Measurements from ENCODE around the gene ACAA2. TPM values are rescaled to one million over a fixed set of nuclear protein-coding genes. Genes with fewer than 3 reads are reported as not detected.

ACAA2 gene
- total RNA-seq, 2 experiments from 2014 or later = 73.6 to 105 TPM

GRCh38 chr18:49851624-49852023 lies 38.3 kb upstream of the ACAA2 start:
- CTCF ChIA-PET = interaction anchor here (0.6 kb wide), 1 partner anchor 264 kb away, joined by 3 read pairs; no protein-coding TSS in a partner anchor
- H3K36me3 Mint-ChIP-seq = no peaks in the 10 kb centered on the region
- H3K27me3 Mint-ChIP-seq = peaks cover 3% of the 10 kb centered on the region
- H3K27ac Mint-ChIP-seq = no peak overlapping the region
- H3K4me1 Mint-ChIP-seq = no peaks in the 10 kb centered on the region
- no peak overlapping the region for H3K4me3 Mint-ChIP-seq
- DNase-seq = no peak
- no peak for ATAC-seq
- no peaks in the 10 kb centered on the region for H3K9me3 Mint-ChIP-seq (ENCODE audit: low read depth)

- Mint-ChIP-seq H3K9me3 (ENCODE audit: low read depth) (no peaks in the 10 kb centered on the region), H3K4me3 (no peak overlapping the region), H3K36me3 (no peaks in the 10 kb centered on the region), H3K4me1 (no peaks in the 10 kb centered on the region), H3K27me3 (peaks cover 3% of the 10 kb centered on the region), H3K27ac (no peak overlapping the region)
- ATAC-seq (no peak), DNase-seq (no peak)
- CTCF ChIA-PET = no interaction called here
Measured at GRCh38 chr18:49850636-49851035, 37.3 kb upstream of the ACAA2 start.

GRCh38 chr18:49849331-49850217 lies 36.2 kb upstream of the ACAA2 start:
- Mint-ChIP-seq H3K27ac (no peak overlapping the region), H3K9me3 (ENCODE audit: low read depth) (no peaks in the 10 kb centered on the region), H3K4me3 (no peak overlapping the region), H3K36me3 (no peaks in the 10 kb centered on the region), H3K4me1 (no peaks in the 10 kb centered on the region), H3K27me3 (peaks cover 3% of the 10 kb centered on the region)
- ATAC-seq (no peak), DNase-seq (no peak)
- CTCF ChIA-PET = interaction anchor here (1.1 kb wide), 1 partner anchor 9 kb away, joined by 4 read pairs; no protein-coding TSS in a partner anchor

- Mint-ChIP-seq H3K27ac (no peak overlapping the region), H3K36me3 (no peaks in the 10 kb centered on the region), H3K4me3 (no peak overlapping the region), H3K27me3 (peaks cover 3% of the 10 kb centered on the region), H3K9me3 (ENCODE audit: low read depth) (no peaks in the 10 kb centered on the region), H3K4me1 (no peaks in the 10 kb centered on the region)
- no peak for ATAC-seq
- CTCF ChIA-PET = interaction anchor here (0.9 to 1.4 kb wide), 2 partner anchors 11 to 34 kb away, joined by 4 to 5 read pairs; no protein-coding TSS in a partner anchor
- DNase-seq = no peak
Measured at GRCh38 chr18:49848115-49848514, 34.8 kb upstream of the ACAA2 start.

- DNase-seq (no peak), ATAC-seq (no peak)
- no peaks in the 10 kb centered on the region for H3K4me1 Mint-ChIP-seq
- CTCF ChIA-PET = interaction anchor here (0.9 to 1.4 kb wide), 2 partner anchors 11 to 34 kb away, joined by 4 to 5 read pairs; no protein-coding TSS in a partner anchor
- no peaks in the 10 kb centered on the region for H3K9me3 Mint-ChIP-seq (ENCODE audit: low read depth)
- H3K4me3 Mint-ChIP-seq = no peak overlapping the region
- no peak overlapping the region for H3K27ac Mint-ChIP-seq
- H3K36me3 Mint-ChIP-seq = no peaks in the 10 kb centered on the region
- peaks cover 3% of the 10 kb centered on the region for H3K27me3 Mint-ChIP-seq
Measured at GRCh38 chr18:49847524-49847923, 34.2 kb upstream of the ACAA2 start.

- H3K9me3 Mint-ChIP-seq (ENCODE audit: low read depth) = no peaks in the 10 kb centered on the region
- no peak overlapping the region for H3K4me3 Mint-ChIP-seq
- no peak overlapping the region for H3K27ac Mint-ChIP-seq
- H3K36me3 Mint-ChIP-seq = no peaks in the 10 kb centered on the region
- CTCF ChIA-PET = interaction anchor here (2.5 kb wide), 1 partner anchor 336 kb away, joined by 6 read pairs; no protein-coding TSS in a partner anchor
- DNase-seq (no peak), ATAC-seq (no peak)
- H3K4me1 Mint-ChIP-seq = no peaks in the 10 kb centered on the region
- H3K27me3 Mint-ChIP-seq = peaks cover 3% of the 10 kb centered on the region
Measured at GRCh38 chr18:49846718-49847470, 33.6 kb upstream of the ACAA2 start.

- H3K4me3 Mint-ChIP-seq = no peak overlapping the region
- no peaks in the 10 kb centered on the region for H3K4me1 Mint-ChIP-seq
- peaks cover 3% of the 10 kb centered on the region for H3K27me3 Mint-ChIP-seq
- no peak for ATAC-seq
- CTCF ChIA-PET = interaction anchor here (0.9 to 2.5 kb wide), 3 partner anchors 14 to 335 kb away, joined by 3 to 6 read pairs (median 5); no protein-coding TSS in a partner anchor
- H3K36me3 Mint-ChIP-seq = no peaks in the 10 kb centered on the region
- DNase-seq = no peak
- H3K9me3 Mint-ChIP-seq (ENCODE audit: low read depth) = no peaks in the 10 kb centered on the region
- H3K27ac Mint-ChIP-seq = no peak overlapping the region
Measured at GRCh38 chr18:49846361-49846662, 33.0 kb upstream of the ACAA2 start.

- CTCF ChIA-PET = interaction anchor here (0.9 to 2.5 kb wide), 4 partner anchors 11 to 335 kb away, joined by 3 to 7 read pairs (median 6); no protein-coding TSS in a partner anchor
- Mint-ChIP-seq H3K4me3 (no peak overlapping the region), H3K27ac (no peak overlapping the region), H3K4me1 (no peaks in the 10 kb centered on the region), H3K9me3 (ENCODE audit: low read depth) (no peaks in the 10 kb centered on the region), H3K27me3 (peaks cover 3% of the 10 kb centered on the region), H3K36me3 (no peaks in the 10 kb centered on the region)
- no peak for ATAC-seq
- DNase-seq = no peak
Measured at GRCh38 chr18:49845629-49846360, 32.5 kb upstream of the ACAA2 start.

- H3K27ac Mint-ChIP-seq = no peak overlapping the region
- CTCF ChIA-PET = interaction anchor here (1.3 to 2.5 kb wide), 4 partner anchors 10 to 334 kb away, joined by 3 to 7 read pairs (median 6); no protein-coding TSS in a partner anchor
- no peak overlapping the region for H3K4me3 Mint-ChIP-seq
- DNase-seq (no peak), ATAC-seq (no peak)
- H3K36me3 Mint-ChIP-seq = no peaks in the 10 kb centered on the region
- peaks cover 3% of the 10 kb centered on the region for H3K27me3 Mint-ChIP-seq
- no peaks in the 10 kb centered on the region for H3K9me3 Mint-ChIP-seq (ENCODE audit: low read depth)
- no peaks in the 10 kb centered on the region for H3K4me1 Mint-ChIP-seq
Measured at GRCh38 chr18:49844903-49845302, 31.6 kb upstream of the ACAA2 start.

- Mint-ChIP-seq H3K4me3 (no peak overlapping the region), H3K27me3 (peaks cover 3% of the 10 kb centered on the region), H3K4me1 (no peaks in the 10 kb centered on the region), H3K36me3 (no peaks in the 10 kb centered on the region), H3K9me3 (ENCODE audit: low read depth) (no peaks in the 10 kb centered on the region), H3K27ac (no peak overlapping the region)
- DNase-seq (no peak), ATAC-seq (no peak)
- CTCF ChIA-PET = interaction anchor here (1.0 to 2.5 kb wide), 3 partner anchors 9 to 60 kb away, joined by 3 to 7 read pairs (median 3); no protein-coding TSS in a partner anchor
Measured at GRCh38 chr18:49843778-49844625, 30.7 kb upstream of the ACAA2 start.

GRCh38 chr18:49843131-49843530 lies 29.8 kb upstream of the ACAA2 start:
- Mint-ChIP-seq H3K27me3 (no peaks in the 10 kb centered on the region), H3K4me1 (no peaks in the 10 kb centered on the region), H3K4me3 (no peak overlapping the region), H3K27ac (no peak overlapping the region), H3K36me3 (no peaks in the 10 kb centered on the region), H3K9me3 (ENCODE audit: low read depth) (no peaks in the 10 kb centered on the region)
- ATAC-seq (no peak), DNase-seq (no peak)
- CTCF ChIA-PET = no interaction called here

GRCh38 chr18:49842656-49843055 lies 29.3 kb upstream of the ACAA2 start:
- Mint-ChIP-seq H3K4me3 (no peak overlapping the region), H3K27ac (no peak overlapping the region), H3K27me3 (no peaks in the 10 kb centered on the region), H3K4me1 (no peaks in the 10 kb centered on the region), H3K9me3 (ENCODE audit: low read depth) (no peaks in the 10 kb centered on the region), H3K36me3 (no peaks in the 10 kb centered on the region)
- CTCF ChIA-PET = no interaction called here
- DNase-seq (no peak), ATAC-seq (no peak)

All from activated CD8-positive, alpha-beta memory T cell treated with anti-CD3 and anti-CD28 coated beads, Interleukin-2, amount 10 ng/mL, durations not matched to agents 7 days and 5 days (primary cell).